Astrocyte of the cerebellum (primary cell): ENCODE measurements around the gene MICAL1.

Source experiments
- DNase-seq: peaks from one replicate; pipeline ENCODE4 v3.0.0-alpha.2; 2011; ENCODE audit warnings: low read depth
- H3K4me3 ChIP-seq: 2 replicates; pipeline ENCODE4 v1.5.1; 2011; ENCODE audit warnings: mild to moderate bottlenecking, low read depth, low read length, moderate library complexity
- CTCF ChIP-seq: IDR thresholded peaks from 2 replicates; pipeline ENCODE4 v1.5.1; 2012; ENCODE audit warnings: low read length, low read depth, moderate library complexity, mild to moderate bottlenecking; ENCODE audit errors: missing control alignments
- in situ Hi-C: cut with HindIII; loops from 2 replicates; pipeline ENCODE4 v1.10.0; 2017; ENCODE audit warnings: low sequenced_read_pairs

MICAL1 gene

GRCh38 chr6:109483735-109484057 lies 28.1 kb upstream of the MICAL1 start:
- H3K4me3 ChIP-seq, result peak overlapping the region; percentile 45
- DNase-seq, result no peak
- in situ Hi-C loops, result no loop called here
- TF ChIP-seq CTCF, result no peak

GRCh38 chr6:109482905-109483734 lies 27.5 kb upstream of the MICAL1 start, which contains the start of gene ZBTB24:
ZBTB24 (minus strand) TSS chr6:109483219; CDS start chr6:109482026, 1,193 bp downstream.
- in situ Hi-C loops, result no loop called here
- TF ChIP-seq CTCF, result no peak
- peak; percentile 68 for DNase-seq
- H3K4me3 ChIP-seq, result peak within 1 kb of the TSS; percentile 87

- in situ Hi-C loops, result no loop called here
- H3K4me3 ChIP-seq, result no peak overlapping the region
- TF ChIP-seq CTCF, result no peak
- no peak for DNase-seq
Observed at GRCh38 chr6:109480993-109481480, 25.5 kb upstream of the MICAL1 start.

- in situ Hi-C loops, result no loop called here
- no peak for TF ChIP-seq CTCF
- DNase-seq, result no peak
- peak overlapping the region; percentile 5 for H3K4me3 ChIP-seq
Observed at GRCh38 chr6:109478841-109479624, 23.5 kb upstream of the MICAL1 start.

GRCh38 chr6:109478222-109478805 lies 22.7 kb upstream of the MICAL1 start:
- DNase-seq, result no peak
- H3K4me3 ChIP-seq, result no peak overlapping the region
- TF ChIP-seq CTCF, result no peak
- in situ Hi-C loops, result no loop called here

- in situ Hi-C loops, result no loop called here
- DNase-seq, result no peak
- no peak for TF ChIP-seq CTCF
- no peak overlapping the region for H3K4me3 ChIP-seq
Observed at GRCh38 chr6:109477725-109478124, 22.2 kb upstream of the MICAL1 start.
